Nucleus accumbens (tissue), 56 donors: ENCODE measurements around the gene SLC6A17.

ENCODE experiments used
- DNase-seq, 56 donors: peaks; one replicate each; lab custom pipeline; 2025; lab: John Stamatoyannopoulos, UW

SLC6A17 gene

GRCh38 chr1:110214454-110215404, 64.4 kb downstream of the SLC6A17 start:
- no peak for DNase-seq

- DNase-seq: no peak
Measured at GRCh38 chr1:110215621-110216515, 65.6 kb downstream of the SLC6A17 start.

- no peak for DNase-seq
Measured at GRCh38 chr1:110216844-110217444, 66.7 kb downstream of the SLC6A17 start.

- DNase-seq: no peak
Measured at GRCh38 chr1:110218137-110218536, 67.8 kb downstream of the SLC6A17 start.

GRCh38 chr1:110218739-110219138, 68.4 kb downstream of the SLC6A17 start:
- no peak for DNase-seq

- no peak for DNase-seq
Measured at GRCh38 chr1:110220324-110220723, 70.0 kb downstream of the SLC6A17 start.

GRCh38 chr1:110221119-110221518, 70.8 kb downstream of the SLC6A17 start:
- no peak for DNase-seq

- DNase-seq: no peak
Measured at GRCh38 chr1:110223127-110223526, 72.8 kb downstream of the SLC6A17 start.

GRCh38 chr1:110223581-110223980, 73.3 kb downstream of the SLC6A17 start:
- no peak for DNase-seq

- DNase-seq: no peak
Measured at GRCh38 chr1:110224240-110224995, 74.1 kb downstream of the SLC6A17 start.

GRCh38 chr1:110225212-110225611, 74.9 kb downstream of the SLC6A17 start:
- DNase-seq: no peak

GRCh38 chr1:110225756-110226404, 75.6 kb downstream of the SLC6A17 start:
- DNase-seq: no peak

GRCh38 chr1:110227774-110228173, 77.5 kb downstream of the SLC6A17 start:
- no peak for DNase-seq

GRCh38 chr1:110228381-110228780, 78.1 kb downstream of the SLC6A17 start:
- no peak for DNase-seq

- DNase-seq: no peak
Measured at GRCh38 chr1:110228869-110229268, 78.6 kb downstream of the SLC6A17 start.

GRCh38 chr1:110229348-110230001, 79.2 kb downstream of the SLC6A17 start:
- DNase-seq: peak in 32 of 56 donors; percentile 10 to 77 (median 34)

GRCh38 chr1:110230381-110231199, 80.3 kb downstream of the SLC6A17 start:
- no peak for DNase-seq

GRCh38 chr1:110233861-110234260, 83.6 kb downstream of the SLC6A17 start:
- no peak for DNase-seq
